KOPT-K1 (cell line): ENCODE measurements around the gene SPINK6.

Experiments
- H3K27ac ChIP-seq: fragments of 200-600 bp; sonication (generic); 2 replicates; pipeline ENCODE4 v1.5.1; 2016; ENCODE audit warnings: antibody characterized with exemption, mild to moderate bottlenecking, low read depth, low read length; ENCODE audit not compliant: poor library complexity, severe bottlenecking
- H3K36me3 ChIP-seq: fragments of 200-600 bp; sonication (generic); 2 replicates; pipeline ENCODE4 v1.5.1; 2017; ENCODE audit warnings: antibody characterized with exemption, mild to moderate bottlenecking, low read length, moderate library complexity; ENCODE audit not compliant: insufficient read depth
- H3K9me3 ChIP-seq: fragments of 200-600 bp; sonication (generic); 2 replicates; pipeline ENCODE4 v1.5.1; 2017; ENCODE audit warnings: antibody characterized with exemption, low read length, mild to moderate bottlenecking; ENCODE audit not compliant: insufficient read depth, poor library complexity, severe bottlenecking

The SPINK6 gene

DNA sequence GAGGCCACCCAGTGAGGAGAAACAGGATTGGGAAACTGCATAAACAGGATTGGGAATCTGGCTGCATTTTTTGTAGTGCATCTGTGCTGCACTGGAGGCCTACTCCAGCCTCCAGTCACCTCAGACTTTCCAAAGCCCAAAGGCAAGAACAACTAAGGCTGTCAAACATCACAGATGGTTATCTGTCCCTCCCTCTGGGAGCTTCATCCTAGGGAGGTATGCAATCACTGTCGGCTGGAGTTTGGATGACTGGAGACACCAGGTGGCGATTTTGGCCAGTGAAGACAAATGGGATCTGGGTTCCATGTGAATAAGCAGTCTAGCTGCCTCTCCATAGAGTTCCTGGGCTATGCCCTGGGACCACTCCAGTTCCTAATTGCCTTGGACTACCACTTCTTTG, 56.4 kb downstream of the SPINK6 start:
- no peaks in the 10 kb centered on the region for H3K9me3 ChIP-seq
- H3K36me3 ChIP-seq, result no peaks in the 10 kb centered on the region
- H3K27ac ChIP-seq, result no peak overlapping the region

DNA sequence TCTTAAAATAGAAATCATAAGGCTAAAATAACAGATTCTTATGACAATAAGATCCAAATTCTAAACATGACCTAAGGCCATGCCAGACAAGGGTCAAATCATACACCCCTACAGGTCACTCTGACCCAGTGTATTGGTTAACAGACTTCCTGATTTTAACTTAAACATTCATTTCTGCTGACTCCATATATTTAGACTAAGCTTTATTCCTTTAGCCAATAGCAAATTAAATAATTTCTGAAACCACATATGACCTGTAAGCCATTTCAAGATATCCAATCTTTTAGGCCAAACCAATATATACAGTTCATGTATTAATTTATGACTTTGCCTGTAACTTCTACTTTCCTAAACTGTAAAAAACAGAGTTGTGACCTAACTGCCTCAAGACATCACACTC, 58.4 kb downstream of the SPINK6 start:
- peaks cover 5% of the 10 kb centered on the region for H3K9me3 ChIP-seq
- H3K27ac ChIP-seq, result no peak overlapping the region
- H3K36me3 ChIP-seq, result no peaks in the 10 kb centered on the region
